ENCODE results near the gene LIN7A.

Gene LIN7A

DNA sequence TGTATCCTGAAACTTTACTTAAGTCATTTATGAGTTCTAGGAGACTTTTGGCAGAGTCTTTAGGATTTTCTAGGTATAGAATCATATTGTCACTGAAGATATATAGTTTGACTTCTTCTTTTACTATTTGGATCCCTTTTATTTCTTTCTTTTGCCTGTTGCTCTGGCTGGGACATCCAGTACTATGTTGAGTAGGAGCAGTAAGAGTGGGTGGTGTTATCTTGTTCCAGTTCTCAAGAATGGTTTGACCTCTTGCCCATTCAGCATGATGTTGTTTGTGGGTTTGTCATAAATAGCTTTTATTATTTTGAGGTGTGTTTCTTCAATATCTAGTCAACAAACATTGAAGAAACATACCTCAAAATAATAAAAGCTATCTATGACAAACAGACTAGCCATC lies 35.0 kb downstream of the LIN7A start:
- TF ChIP-seq YY1 (IDR thresholded peaks at IDR 0.05; ENCODE audit: low read depth) (no peak), TEAD4 (IDR thresholded peaks at IDR 0.05) (no peak), EP300 (IDR thresholded peaks at IDR 0.05; ENCODE audit: borderline replicate concordance) (no peak), RAD21 (IDR thresholded peaks at IDR 0.05; ENCODE audit: low read depth) (no peak), EGR1 (IDR thresholded peaks at IDR 0.05) (no peak)
- TF ChIP-seq, protein P1, sequence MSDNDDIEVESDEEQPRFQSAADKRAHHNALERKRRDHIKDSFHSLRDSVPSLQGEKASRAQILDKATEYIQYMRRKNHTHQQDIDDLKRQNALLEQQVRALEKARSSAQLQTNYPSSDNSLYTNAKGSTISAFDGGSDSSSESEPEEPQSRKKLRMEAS (IDR thresholded peaks at IDR 0.05): no peak
- TF ChIP-seq, protein P2, sequence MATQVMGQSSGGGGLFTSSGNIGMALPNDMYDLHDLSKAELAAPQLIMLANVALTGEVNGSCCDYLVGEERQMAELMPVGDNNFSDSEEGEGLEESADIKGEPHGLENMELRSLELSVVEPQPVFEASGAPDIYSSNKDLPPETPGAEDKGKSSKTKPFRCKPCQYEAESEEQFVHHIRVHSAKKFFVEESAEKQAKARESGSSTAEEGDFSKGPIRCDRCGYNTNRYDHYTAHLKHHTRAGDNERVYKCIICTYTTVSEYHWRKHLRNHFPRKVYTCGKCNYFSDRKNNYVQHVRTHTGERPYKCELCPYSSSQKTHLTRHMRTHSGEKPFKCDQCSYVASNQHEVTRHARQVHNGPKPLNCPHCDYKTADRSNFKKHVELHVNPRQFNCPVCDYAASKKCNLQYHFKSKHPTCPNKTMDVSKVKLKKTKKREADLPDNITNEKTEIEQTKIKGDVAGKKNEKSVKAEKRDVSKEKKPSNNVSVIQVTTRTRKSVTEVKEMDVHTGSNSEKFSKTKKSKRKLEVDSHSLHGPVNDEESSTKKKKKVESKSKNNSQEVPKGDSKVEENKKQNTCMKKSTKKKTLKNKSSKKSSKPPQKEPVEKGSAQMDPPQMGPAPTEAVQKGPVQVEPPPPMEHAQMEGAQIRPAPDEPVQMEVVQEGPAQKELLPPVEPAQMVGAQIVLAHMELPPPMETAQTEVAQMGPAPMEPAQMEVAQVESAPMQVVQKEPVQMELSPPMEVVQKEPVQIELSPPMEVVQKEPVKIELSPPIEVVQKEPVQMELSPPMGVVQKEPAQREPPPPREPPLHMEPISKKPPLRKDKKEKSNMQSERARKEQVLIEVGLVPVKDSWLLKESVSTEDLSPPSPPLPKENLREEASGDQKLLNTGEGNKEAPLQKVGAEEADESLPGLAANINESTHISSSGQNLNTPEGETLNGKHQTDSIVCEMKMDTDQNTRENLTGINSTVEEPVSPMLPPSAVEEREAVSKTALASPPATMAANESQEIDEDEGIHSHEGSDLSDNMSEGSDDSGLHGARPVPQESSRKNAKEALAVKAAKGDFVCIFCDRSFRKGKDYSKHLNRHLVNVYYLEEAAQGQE (IDR thresholded peaks at IDR 0.05; ENCODE audit: low read depth): no peak

DNA sequence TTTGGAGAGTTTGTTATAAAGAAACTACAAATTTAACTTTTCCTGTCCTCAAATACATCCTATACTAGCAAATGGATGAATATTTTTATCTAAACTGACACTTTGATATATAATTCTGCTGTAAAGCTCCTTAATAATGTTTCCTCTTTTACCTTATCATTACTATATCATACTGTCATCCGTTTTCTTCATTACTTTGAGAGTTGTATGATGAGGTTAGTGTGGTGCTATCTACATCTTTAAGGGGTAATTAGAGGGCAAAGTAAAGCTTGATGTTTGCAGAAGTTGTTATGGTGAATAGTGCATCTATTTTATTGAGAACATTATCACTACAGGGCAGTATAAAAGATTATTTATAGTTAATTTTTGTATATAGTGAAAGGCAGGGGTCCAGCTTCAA lies 36.1 kb downstream of the LIN7A start:
- TF ChIP-seq ZBTB7A (IDR thresholded peaks at IDR 0.05; ENCODE audit: low read depth) (no peak), FOXM1 (IDR thresholded peaks at IDR 0.05; ENCODE audit: borderline replicate concordance, low read depth) (no peak), YY1 (IDR thresholded peaks at IDR 0.05; ENCODE audit: low read depth) (no peak), NFIC (IDR thresholded peaks at IDR 0.05) (no peak), RAD21 (IDR thresholded peaks at IDR 0.05; ENCODE audit: low read depth) (no peak), CEBPB (IDR thresholded peaks at IDR 0.05) (no peak), TCF12 (IDR thresholded peaks at IDR 0.05; ENCODE audit: low read depth) (no peak), EP300 (IDR thresholded peaks at IDR 0.05; ENCODE audit: borderline replicate concordance) (no peak), CREB1 (IDR thresholded peaks at IDR 0.05; ENCODE audit: low read depth) (no peak), TEAD4 (IDR thresholded peaks at IDR 0.05) (no peak)
- TF ChIP-seq, protein P1 (IDR thresholded peaks at IDR 0.05): no peak
- TF ChIP-seq, protein P2 (IDR thresholded peaks at IDR 0.05; ENCODE audit: low read depth): no peak

DNA sequence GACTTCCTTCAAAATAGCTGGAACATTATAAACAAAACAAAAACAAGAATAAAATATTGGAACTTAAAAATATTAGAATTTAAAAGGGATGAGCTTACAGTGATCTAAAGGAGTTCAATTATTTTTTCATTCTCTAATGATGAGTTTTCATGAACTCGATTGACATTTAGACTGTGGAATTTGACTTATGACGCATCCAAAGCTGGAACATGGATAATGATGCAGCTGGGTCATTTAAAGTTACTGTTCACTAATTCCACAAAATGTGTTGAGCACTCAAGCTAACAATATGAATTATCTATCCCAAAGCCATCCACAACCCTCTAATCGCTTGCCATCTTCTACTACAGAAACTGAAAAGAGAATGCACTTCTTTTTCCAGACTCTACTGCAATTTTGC lies 42.5 kb downstream of the LIN7A start:
- TF ChIP-seq NFIC (IDR thresholded peaks at IDR 0.05): no peak
- TF ChIP-seq, protein P2 (IDR thresholded peaks at IDR 0.05; ENCODE audit: low read depth): no peak
- no peak for TF ChIP-seq TCF12 (IDR thresholded peaks at IDR 0.05; ENCODE audit: low read depth)
- TF ChIP-seq CREB1 (IDR thresholded peaks at IDR 0.05; ENCODE audit: low read depth): no peak
- TF ChIP-seq RAD21 (IDR thresholded peaks at IDR 0.05; ENCODE audit: low read depth): no peak
- TF ChIP-seq FOXM1 (IDR thresholded peaks at IDR 0.05; ENCODE audit: borderline replicate concordance, low read depth): no peak
- TF ChIP-seq, protein P3, sequence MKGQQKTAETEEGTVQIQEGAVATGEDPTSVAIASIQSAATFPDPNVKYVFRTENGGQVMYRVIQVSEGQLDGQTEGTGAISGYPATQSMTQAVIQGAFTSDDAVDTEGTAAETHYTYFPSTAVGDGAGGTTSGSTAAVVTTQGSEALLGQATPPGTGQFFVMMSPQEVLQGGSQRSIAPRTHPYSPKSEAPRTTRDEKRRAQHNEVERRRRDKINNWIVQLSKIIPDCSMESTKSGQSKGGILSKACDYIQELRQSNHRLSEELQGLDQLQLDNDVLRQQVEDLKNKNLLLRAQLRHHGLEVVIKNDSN (IDR thresholded peaks at IDR 0.05): no peak
- no peak for TF ChIP-seq YY1 (IDR thresholded peaks at IDR 0.05; ENCODE audit: low read depth)
- no peak for TF ChIP-seq TEAD4 (IDR thresholded peaks at IDR 0.05)

DNA sequence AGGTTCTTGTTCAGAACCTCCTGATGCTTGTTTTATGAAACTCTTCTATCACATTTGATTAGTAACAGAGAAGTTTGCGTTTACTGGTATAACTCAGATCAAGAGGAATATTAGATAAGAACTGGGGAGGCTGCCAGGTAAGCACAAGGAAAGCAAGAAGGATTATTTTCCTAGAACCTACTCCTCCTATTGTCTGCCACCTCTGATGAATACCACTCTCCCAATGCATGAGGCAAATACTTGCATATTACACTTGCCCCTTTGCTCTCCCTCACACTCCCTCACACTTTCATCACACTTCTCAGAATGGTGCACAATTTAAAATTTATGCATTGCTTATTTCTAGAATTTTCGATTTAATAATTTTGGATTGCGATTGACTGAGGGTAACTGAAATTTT lies 43.6 kb downstream of the LIN7A start:
- TF ChIP-seq CREB1 (IDR thresholded peaks at IDR 0.05; ENCODE audit: low read depth) (no peak), TCF12 (IDR thresholded peaks at IDR 0.05; ENCODE audit: low read depth) (no peak), EP300 (IDR thresholded peaks at IDR 0.05; ENCODE audit: borderline replicate concordance) (no peak), TAF1 (IDR thresholded peaks at IDR 0.05; ENCODE audit: low read depth) (no peak), FOXM1 (IDR thresholded peaks at IDR 0.05; ENCODE audit: borderline replicate concordance, low read depth) (no peak), CEBPB (IDR thresholded peaks at IDR 0.05) (no peak), EGR1 (IDR thresholded peaks at IDR 0.05) (no peak), TEAD4 (IDR thresholded peaks at IDR 0.05) (no peak)
- TF ChIP-seq, protein P2 (IDR thresholded peaks at IDR 0.05; ENCODE audit: low read depth): no peak
